GM10266 (cell line): ENCODE measurements around the gene GRIP1.

Experiments
- DNase-seq: peaks from one replicate; pipeline ENCODE4 v3.0.0; 2012; ENCODE audit errors: extremely low spot score
- TF ChIP-seq, protein P1 (sequence below): IDR thresholded peaks from 2 replicates; pipeline ENCODE4 v1.5.1; 2012; ENCODE audit warnings: mild to moderate bottlenecking, low read depth; ENCODE audit not compliant: control insufficient read depth, insufficient read depth; ENCODE audit errors: missing control alignments

The GRIP1 gene

DNA sequence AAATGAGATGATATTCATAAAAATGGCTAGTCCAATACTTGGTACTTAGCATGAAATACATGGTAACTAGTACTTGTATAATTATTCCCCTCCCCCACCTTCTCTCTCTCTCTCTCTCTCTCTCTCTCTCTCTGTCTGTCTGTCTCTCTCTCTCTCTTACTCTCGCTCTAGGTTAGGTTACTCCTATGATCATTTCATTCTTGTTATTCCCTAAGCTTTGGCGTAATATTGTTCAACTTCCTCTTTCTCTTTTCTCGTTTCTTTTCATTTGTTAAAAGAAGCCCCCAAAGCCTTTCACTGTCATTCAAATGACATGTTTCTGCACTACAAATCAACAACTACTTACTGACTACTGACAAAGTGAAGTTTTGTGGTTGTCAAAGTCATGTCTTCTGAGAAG is 89.8 kb downstream of the GRIP1 start:
- peak; percentile 12 for DNase-seq
- TF ChIP-seq, protein P1, sequence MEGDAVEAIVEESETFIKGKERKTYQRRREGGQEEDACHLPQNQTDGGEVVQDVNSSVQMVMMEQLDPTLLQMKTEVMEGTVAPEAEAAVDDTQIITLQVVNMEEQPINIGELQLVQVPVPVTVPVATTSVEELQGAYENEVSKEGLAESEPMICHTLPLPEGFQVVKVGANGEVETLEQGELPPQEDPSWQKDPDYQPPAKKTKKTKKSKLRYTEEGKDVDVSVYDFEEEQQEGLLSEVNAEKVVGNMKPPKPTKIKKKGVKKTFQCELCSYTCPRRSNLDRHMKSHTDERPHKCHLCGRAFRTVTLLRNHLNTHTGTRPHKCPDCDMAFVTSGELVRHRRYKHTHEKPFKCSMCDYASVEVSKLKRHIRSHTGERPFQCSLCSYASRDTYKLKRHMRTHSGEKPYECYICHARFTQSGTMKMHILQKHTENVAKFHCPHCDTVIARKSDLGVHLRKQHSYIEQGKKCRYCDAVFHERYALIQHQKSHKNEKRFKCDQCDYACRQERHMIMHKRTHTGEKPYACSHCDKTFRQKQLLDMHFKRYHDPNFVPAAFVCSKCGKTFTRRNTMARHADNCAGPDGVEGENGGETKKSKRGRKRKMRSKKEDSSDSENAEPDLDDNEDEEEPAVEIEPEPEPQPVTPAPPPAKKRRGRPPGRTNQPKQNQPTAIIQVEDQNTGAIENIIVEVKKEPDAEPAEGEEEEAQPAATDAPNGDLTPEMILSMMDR: no peak

DNA sequence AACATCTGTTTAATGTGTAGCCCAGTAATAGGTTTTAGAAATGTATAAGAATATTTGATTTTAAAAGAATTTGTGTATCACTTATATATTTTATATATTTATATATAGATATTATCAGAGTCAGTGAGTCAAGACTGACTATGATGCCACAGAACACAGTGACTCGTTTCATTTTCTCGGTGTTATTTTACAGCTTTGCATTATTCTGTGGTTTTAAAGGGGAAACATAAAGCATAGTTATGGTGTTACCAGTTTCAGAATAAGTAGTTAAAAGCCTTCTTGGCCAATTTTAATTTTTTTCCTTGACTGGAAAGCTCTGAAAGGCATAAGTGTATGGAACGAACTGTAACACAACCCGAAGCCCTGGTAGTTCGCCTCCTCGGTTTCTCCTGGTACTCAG is 91.0 kb downstream of the GRIP1 start:
- DNase-seq: peak; percentile 32
- TF ChIP-seq, protein P1: no peak

DNA sequence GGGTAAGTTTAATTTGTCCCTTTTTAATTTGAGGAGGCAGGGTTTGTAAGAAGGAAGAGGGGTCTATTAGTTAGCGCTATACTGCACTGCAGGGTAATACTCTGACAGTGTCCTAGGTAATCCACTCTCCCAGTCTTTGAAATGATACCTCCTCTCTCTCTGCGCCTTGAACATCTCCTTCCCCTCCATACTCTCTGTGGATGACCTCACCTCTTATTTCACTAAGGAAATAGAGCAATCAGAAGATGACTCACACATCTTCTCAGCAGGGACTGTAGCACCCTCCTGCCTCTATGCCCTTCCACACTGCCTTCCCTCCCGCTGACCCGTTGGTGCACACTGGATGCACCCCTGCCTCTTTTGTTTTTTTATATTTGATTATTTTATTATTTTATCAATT is 94.2 kb downstream of the GRIP1 start:
- DNase-seq: no peak
- TF ChIP-seq, protein P1: no peak

DNA sequence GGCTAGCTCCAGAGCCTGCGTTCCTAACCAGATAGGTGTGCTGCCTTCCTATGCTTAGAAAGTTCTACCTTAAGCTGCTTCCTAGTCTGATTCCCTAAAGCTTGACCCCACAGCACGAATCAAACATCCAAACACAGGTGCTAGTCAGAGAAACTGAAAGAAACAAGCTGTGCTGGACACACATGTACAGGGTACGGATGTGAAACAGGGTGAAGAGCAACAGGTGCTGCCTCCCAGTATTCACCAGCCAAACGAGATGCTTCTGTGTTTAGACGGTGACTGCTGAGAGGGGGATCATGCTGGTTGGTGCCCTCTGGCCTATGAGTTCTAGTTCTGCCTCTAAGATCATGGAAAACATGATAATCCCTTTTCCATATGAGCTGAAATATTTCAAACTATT is 105.3 kb downstream of the GRIP1 start:
- no peak for DNase-seq
- TF ChIP-seq, protein P1: no peak

DNA sequence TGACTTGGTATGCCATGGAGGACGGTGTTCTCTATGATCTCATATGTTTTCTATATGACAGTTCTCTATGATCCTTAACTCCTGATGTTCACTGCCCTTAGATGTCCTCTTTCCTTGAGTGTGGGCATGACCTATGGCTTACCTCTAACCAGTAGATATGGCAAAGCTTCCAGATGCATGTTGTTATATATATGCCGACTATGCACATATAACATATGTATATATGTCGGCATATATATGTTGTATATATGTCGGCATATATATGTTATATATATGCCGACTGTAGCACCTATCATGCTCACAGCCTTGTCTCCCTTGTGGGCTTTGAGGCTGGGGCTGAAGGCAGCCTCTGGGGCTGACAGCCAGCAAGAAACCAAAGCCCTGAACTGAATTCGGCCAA is 106.0 kb downstream of the GRIP1 start:
- TF ChIP-seq, protein P1: no peak
- no peak for DNase-seq

DNA sequence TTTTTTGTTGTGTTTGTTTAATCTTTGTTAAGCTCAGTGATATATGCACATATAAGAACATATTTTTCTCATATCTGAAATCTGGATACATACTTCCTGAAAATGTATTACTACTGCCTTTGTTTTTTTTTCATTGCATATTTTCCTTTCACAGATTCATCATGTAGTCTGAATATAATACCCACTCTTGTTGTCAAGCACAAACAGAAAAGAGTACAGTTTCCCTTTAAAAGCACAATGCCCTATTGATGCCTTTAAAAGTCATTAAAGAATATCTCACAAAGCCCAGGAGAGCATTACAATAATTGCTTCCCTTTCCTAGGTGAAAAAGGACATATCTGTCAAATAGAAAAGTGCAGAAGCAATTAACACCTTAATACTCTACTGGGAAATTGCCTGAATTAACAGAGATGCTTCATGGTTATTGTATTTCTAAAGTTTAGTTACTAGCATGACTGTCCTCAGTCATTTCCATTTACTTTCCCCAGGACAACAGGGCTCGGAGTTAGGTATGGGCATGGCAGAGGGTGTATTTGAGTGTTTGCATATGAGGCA is 107.4 kb downstream of the GRIP1 start:
- no peak for DNase-seq
- TF ChIP-seq, protein P1: no peak

DNA sequence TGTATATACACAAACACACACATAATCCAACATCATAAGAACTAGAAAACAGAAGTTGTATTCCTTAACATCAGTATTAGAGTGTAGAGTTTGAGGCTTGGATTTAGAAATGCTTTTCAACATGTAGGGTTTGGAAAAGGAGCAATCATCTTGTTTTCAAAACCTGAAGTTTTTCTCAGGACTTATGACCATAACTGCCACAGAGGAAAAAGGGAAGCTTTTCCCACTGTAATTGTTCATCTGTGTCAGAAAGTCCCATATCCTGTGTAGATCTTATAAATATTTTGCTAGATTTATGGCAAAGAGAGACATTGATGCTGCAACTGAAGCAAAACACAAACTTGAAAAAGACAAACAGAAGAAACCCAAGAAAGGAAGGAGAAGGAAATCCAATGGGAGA is 115.7 kb downstream of the GRIP1 start:
- TF ChIP-seq, protein P1: no peak
- no peak for DNase-seq
